ENCODE measurements around the gene ADGRV1.
"Not testable (repeated sequence)": the region's sequence is repeated elsewhere in the genome, so short reads cannot be mapped to it uniquely, and the experiment has no call there.

The ADGRV1 gene

GRCh38 chr5:90709323-90710155 lies 150.9 kb downstream of the ADGRV1 start:
- no peak for FAIRE-seq
- DNase-seq (ENCODE audit: low spot score) = no peak

- FAIRE-seq = no peak
- no peak for DNase-seq (ENCODE audit: low spot score)
Measured at GRCh38 chr5:90718387-90718786, 159.8 kb downstream of the ADGRV1 start.

- FAIRE-seq (no peak), DNase-seq (ENCODE audit: low spot score) (no peak)
Measured at GRCh38 chr5:90739567-90739966, 181.0 kb downstream of the ADGRV1 start.

- no peak for FAIRE-seq
- no peak for DNase-seq (ENCODE audit: low spot score)
Measured at GRCh38 chr5:90740244-90740799, 181.7 kb downstream of the ADGRV1 start.

GRCh38 chr5:90741022-90741564 lies 182.5 kb downstream of the ADGRV1 start:
- DNase-seq (ENCODE audit: low spot score) (no peak), FAIRE-seq (no peak)

- DNase-seq (ENCODE audit: low spot score) (no peak), FAIRE-seq (no peak)
Measured at GRCh38 chr5:90746119-90746518, 187.5 kb downstream of the ADGRV1 start.

GRCh38 chr5:90747175-90747574 lies 188.6 kb downstream of the ADGRV1 start:
- FAIRE-seq (no peak), DNase-seq (ENCODE audit: low spot score) (peak; percentile 45)

- FAIRE-seq = no peak
- DNase-seq (ENCODE audit: low spot score) = no peak
Measured at GRCh38 chr5:90747693-90748092, 189.1 kb downstream of the ADGRV1 start.

GRCh38 chr5:90759119-90759518 lies 200.5 kb downstream of the ADGRV1 start:
- DNase-seq (ENCODE audit: low spot score) = no peak
- no peak for FAIRE-seq

- FAIRE-seq (no peak), DNase-seq (ENCODE audit: low spot score) (no peak)
Measured at GRCh38 chr5:90767710-90768109, 209.1 kb downstream of the ADGRV1 start.

GRCh38 chr5:90770006-90770541 lies 211.5 kb downstream of the ADGRV1 start:
- DNase-seq (ENCODE audit: low spot score); FAIRE-seq: not testable (repeated sequence)

GRCh38 chr5:90777959-90778358 lies 219.4 kb downstream of the ADGRV1 start:
- DNase-seq (ENCODE audit: low spot score) (no peak), FAIRE-seq (no peak)

GRCh38 chr5:90783460-90784333 lies 225.1 kb downstream of the ADGRV1 start:
- FAIRE-seq (no peak), DNase-seq (ENCODE audit: low spot score) (peak; percentile 17)

- no peak for DNase-seq (ENCODE audit: low spot score)
- FAIRE-seq = no peak
Measured at GRCh38 chr5:90786756-90787155, 228.2 kb downstream of the ADGRV1 start.

GRCh38 chr5:90792725-90793124 lies 234.1 kb downstream of the ADGRV1 start:
- FAIRE-seq (no peak), DNase-seq (ENCODE audit: low spot score) (no peak)

GRCh38 chr5:90793183-90793582 lies 234.6 kb downstream of the ADGRV1 start:
- FAIRE-seq (no peak), DNase-seq (ENCODE audit: low spot score) (no peak)

GRCh38 chr5:90796919-90797318 lies 238.3 kb downstream of the ADGRV1 start:
- not testable (repeated sequence) for FAIRE-seq; DNase-seq (ENCODE audit: low spot score)

- not testable (repeated sequence) for DNase-seq (ENCODE audit: low spot score); FAIRE-seq
Measured at GRCh38 chr5:90800082-90800481, 241.5 kb downstream of the ADGRV1 start.

GRCh38 chr5:90800515-90800914 lies 241.9 kb downstream of the ADGRV1 start:
- DNase-seq (ENCODE audit: low spot score); FAIRE-seq: not testable (repeated sequence)

- FAIRE-seq = no peak
Measured at GRCh38 chr5:90802474-90803317, 244.1 kb downstream of the ADGRV1 start.

More at GRCh38 chr5:90802474-90803317, 244.1 kb downstream of the ADGRV1 start:
- DNase-seq (ENCODE audit: low spot score) = peak; percentile 6

All from RCC 7860 (cell line).